Measurements from ENCODE around the gene NEU1. TPM values are rescaled to one million over a fixed set of nuclear protein-coding genes. Genes with fewer than 3 reads are reported as not detected.
A peak's percentile ranks its signal among the peaks of the same experiment; 100 is the strongest.
"Not testable (repeated sequence)": the region's sequence is repeated elsewhere in the genome, so short reads cannot be mapped to it uniquely, and the experiment has no call there.

Gene NEU1
- total RNA-seq, 1 experiment from 2014 or later = 91.5 TPM

DNA sequence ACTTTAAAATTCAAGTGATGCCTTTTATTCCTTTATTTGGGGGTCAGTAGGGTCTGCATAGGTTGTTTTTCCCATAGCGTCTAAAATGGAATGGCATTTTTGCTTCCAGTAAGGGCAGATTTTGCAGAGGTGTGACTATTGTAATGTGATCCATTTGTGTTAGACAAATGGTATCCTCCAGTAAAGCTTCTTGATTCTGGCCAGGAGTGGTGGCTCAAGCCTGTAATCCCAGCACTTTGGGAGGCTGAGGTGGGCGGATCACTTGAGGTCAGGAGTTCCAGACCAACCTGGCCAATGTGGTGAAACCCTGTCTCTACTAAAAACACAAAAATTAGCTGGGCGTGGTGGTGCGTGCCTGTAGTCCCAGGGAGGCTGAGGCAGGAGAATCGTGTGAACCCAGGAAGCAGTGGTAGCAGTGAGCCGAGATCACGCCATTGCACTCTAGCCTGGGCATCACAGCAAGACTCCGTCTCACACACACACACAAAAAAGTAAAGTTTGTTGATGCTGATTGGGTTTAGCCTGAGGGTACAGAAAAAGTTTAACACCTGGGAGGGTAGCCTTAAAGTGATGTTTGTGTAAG is 44.6 kb downstream of the NEU1 start:
- not testable (repeated sequence) for DNase-seq (ENCODE audit: low spot score)

DNA sequence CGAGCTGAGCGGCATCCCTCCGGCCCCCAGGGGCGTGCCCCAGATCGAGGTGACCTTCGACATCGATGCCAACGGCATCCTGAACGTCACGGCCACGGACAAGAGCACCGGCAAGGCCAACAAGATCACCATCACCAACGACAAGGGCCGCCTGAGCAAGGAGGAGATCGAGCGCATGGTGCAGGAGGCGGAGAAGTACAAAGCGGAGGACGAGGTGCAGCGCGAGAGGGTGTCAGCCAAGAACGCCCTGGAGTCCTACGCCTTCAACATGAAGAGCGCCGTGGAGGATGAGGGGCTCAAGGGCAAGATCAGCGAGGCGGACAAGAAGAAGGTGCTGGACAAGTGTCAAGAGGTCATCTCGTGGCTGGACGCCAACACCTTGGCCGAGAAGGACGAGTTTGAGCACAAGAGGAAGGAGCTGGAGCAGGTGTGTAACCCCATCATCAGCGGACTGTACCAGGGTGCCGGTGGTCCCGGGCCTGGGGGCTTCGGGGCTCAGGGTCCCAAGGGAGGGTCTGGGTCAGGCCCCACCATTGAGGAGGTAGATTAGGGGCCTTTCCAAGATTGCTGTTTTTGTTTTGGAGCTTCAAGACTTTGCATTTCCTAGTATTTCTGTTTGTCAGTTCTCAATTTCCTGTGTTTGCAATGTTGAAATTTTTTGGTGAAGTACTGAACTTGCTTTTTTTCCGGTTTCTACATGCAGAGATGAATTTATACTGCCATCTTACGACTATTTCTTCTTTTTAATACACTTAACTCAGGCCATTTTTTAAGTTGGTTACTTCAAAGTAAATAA is 45.3 kb downstream of the NEU1 start:
- not testable (repeated sequence) for DNase-seq (ENCODE audit: low spot score)

DNA sequence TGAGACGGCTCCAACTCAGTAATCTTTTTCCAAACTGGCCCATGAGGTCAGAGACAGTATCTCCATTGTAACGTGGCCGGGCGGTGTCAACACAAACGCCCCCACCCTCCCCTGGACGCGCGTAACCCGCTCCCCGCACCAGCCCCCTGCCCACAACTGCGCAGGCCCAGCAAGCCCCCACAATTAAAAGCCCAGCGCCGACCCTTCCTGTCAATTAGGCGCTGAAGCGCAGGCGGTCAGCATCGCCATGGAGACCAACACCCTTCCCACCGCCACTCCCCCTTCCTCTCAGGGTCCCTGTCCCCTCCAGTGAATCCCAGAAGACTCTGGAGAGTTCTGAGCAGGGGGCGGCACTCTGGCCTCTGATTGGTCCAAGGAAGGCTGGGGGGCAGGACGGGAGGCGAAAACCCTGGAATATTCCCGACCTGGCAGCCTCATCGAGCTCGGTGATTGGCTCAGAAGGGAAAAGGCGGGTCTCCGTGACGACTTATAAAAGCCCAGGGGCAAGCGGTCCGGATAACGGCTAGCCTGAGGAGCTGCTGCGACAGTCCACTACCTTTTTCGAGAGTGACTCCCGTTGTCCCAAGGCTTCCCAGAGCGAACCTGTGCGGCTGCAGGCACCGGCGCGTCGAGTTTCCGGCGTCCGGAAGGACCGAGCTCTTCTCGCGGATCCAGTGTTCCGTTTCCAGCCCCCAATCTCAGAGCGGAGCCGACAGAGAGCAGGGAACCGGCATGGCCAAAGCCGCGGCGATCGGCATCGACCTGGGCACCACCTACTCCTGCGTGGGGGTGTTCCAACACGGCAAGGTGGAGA is 47.4 kb downstream of the NEU1 start, which contains the start of the genes HSPA1A and HSPA1L:
Gene HSPA1A (plus strand): TSS at position 519 of the 814 bp plus-strand sequence. CDS start 214 bp downstream, at position 733.
Gene HSPA1L (minus strand): TSS at position 259 of the 814 bp plus-strand sequence. CDS start 3,311 bp downstream, outside the sequence.
- DNase-seq (ENCODE audit: low spot score) = peak; percentile 72

DNA sequence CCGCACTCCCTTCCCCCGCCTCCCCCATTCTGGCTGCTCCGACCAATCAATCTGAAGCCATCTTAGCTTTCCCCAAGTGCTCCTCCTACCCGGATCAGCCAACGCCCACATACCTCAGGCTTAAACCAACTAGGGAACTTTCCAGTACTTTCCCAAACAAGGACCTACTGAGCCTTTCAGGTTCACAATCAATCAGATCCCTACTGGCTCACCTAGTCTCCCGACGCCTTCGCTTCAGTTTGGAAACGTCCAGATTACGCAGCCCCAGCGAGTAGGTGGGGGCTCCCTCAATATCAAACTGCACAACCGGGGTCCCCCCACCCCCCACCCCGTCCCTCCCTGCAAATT is 48.0 kb downstream of the NEU1 start:
- DNase-seq (ENCODE audit: low spot score) = peak; percentile 97

DNA sequence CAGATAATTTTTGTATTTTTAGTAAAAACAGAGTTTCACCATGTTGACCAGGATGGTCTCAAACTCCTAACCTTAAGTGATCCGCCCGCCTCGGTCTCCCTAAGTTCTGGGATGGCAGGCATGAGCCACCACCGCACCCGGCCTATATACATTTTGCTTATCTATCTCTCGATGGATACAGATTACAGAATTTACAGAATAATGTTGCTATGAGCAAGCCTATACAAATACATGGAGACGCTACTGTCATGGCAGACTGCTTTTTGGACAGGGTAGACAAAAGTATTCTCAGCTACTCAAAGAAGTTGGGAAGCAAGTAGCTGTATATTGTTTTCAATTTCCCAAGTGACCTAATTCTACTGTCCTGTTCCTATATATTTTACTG is 49.2 kb downstream of the NEU1 start:
- no peak for DNase-seq (ENCODE audit: low spot score)

GRCh38 chr6:31811645-31812044 is 51.0 kb downstream of the NEU1 start:
- DNase-seq (ENCODE audit: low spot score) = no peak

- not testable (repeated sequence) for DNase-seq (ENCODE audit: low spot score)
Observed at GRCh38 chr6:31808599-31808998, 54.0 kb downstream of the NEU1 start.

Other genes starting within 250 kb of the NEU1 start
- gene AIF1, start 247.6 kb downstream of the NEU1 start, total RNA-seq (2014; rRNA removed; shearing (Covaris generic)) = not detected in 2 replicates
- gene PRRC2A, start 242.1 kb downstream of the NEU1 start, total RNA-seq (2014; rRNA removed; shearing (Covaris generic)) = 26.2 and 36.1 TPM in 2 replicates
- 122 and 138 TPM in 2 replicates for gene BAG6, start 210.2 kb downstream of the NEU1 start, total RNA-seq (2014; rRNA removed; shearing (Covaris generic))
- 0.91 and 1.1 TPM in 2 replicates for gene APOM, start 206.9 kb downstream of the NEU1 start, total RNA-seq (2014; rRNA removed; shearing (Covaris generic))
- 19.3 and 20.8 TPM in 2 replicates for gene C6orf47, start 202.0 kb downstream of the NEU1 start, total RNA-seq (2014; rRNA removed; shearing (Covaris generic))
- gene GPANK1, start 197.8 kb downstream of the NEU1 start, total RNA-seq (2014; rRNA removed; shearing (Covaris generic)) = 13.4 and 15.9 TPM in 2 replicates
- 443 and 553 TPM in 2 replicates for gene CSNK2B, start 196.7 kb downstream of the NEU1 start, total RNA-seq (2014; rRNA removed; shearing (Covaris generic))
- not detected in 2 replicates for gene LY6G5B, start 192.8 kb downstream of the NEU1 start, total RNA-seq (2014; rRNA removed; shearing (Covaris generic))
- 0.97 TPM in 1 of 2 replicates, not detected in the other for gene LY6G5C, start 181.8 kb downstream of the NEU1 start, total RNA-seq (2014; rRNA removed; shearing (Covaris generic))
- gene ABHD16A, start 159.5 kb downstream of the NEU1 start, total RNA-seq (2014; rRNA removed; shearing (Covaris generic)) = 28.0 and 34.6 TPM in 2 replicates
- not detected in 2 replicates for gene LY6G6F, start 156.0 kb downstream of the NEU1 start, total RNA-seq (2014; rRNA removed; shearing (Covaris generic))
- gene LY6G6D, start 147.5 kb downstream of the NEU1 start, total RNA-seq (2014; rRNA removed; shearing (Covaris generic)) = not detected in 2 replicates
- gene LY6G6C, start 141.1 kb downstream of the NEU1 start, total RNA-seq (2014; rRNA removed; shearing (Covaris generic)) = not detected in 2 replicates
- not detected in 2 replicates for gene MPIG6B, start 139.4 kb downstream of the NEU1 start, total RNA-seq (2014; rRNA removed; shearing (Covaris generic))
- 75.2 and 101 TPM in 2 replicates for gene DDAH2, start 133.5 kb downstream of the NEU1 start, total RNA-seq (2014; rRNA removed; shearing (Covaris generic))
- 710 and 730 TPM in 2 replicates for gene CLIC1, start 126.3 kb downstream of the NEU1 start, total RNA-seq (2014; rRNA removed; shearing (Covaris generic))
- 5.3 and 10.8 TPM in 2 replicates for gene MSH5, start 122.8 kb downstream of the NEU1 start, total RNA-seq (2014; rRNA removed; shearing (Covaris generic))
- gene SAPCD1, start 100.2 kb downstream of the NEU1 start, total RNA-seq (2014; rRNA removed; shearing (Covaris generic)) = 0.21 and 2.8 TPM in 2 replicates
- 0.37 and 2.2 TPM in 2 replicates for gene VWA7, start 85.5 kb downstream of the NEU1 start, total RNA-seq (2014; rRNA removed; shearing (Covaris generic))
- 37.3 and 37.5 TPM in 2 replicates for gene VARS1, start 67.1 kb downstream of the NEU1 start, total RNA-seq (2014; rRNA removed; shearing (Covaris generic))
- 108 and 123 TPM in 2 replicates for gene LSM2, start 55.9 kb downstream of the NEU1 start, total RNA-seq (2014; rRNA removed; shearing (Covaris generic))
- gene HSPA1L, start 47.5 kb downstream of the NEU1 start, total RNA-seq (2014; rRNA removed; shearing (Covaris generic)) = 0.85 and 1.0 TPM in 2 replicates
- 29.8 and 31.5 TPM in 2 replicates for gene HSPA1A, start 47.3 kb downstream of the NEU1 start, total RNA-seq (2014; rRNA removed; shearing (Covaris generic))
- gene HSPA1B, start 35.1 kb downstream of the NEU1 start, total RNA-seq (2014; rRNA removed; shearing (Covaris generic)) = 84.4 and 109 TPM in 2 replicates
- not detected in 2 replicates for gene SLC44A4, start 16.2 kb upstream of the NEU1 start, total RNA-seq (2014; rRNA removed; shearing (Covaris generic))
- gene EHMT2, start 34.9 kb upstream of the NEU1 start, total RNA-seq (2014; rRNA removed; shearing (Covaris generic)) = 44.6 and 49.6 TPM in 2 replicates
- 0.62 and 0.70 TPM in 2 replicates for gene ZBTB12, start 39.3 kb upstream of the NEU1 start, total RNA-seq (2014; rRNA removed; shearing (Covaris generic))
- 0.75 TPM in 1 of 2 replicates, not detected in the other for gene C2, start 64.9 kb upstream of the NEU1 start, total RNA-seq (2014; rRNA removed; shearing (Covaris generic))
- 1.5 and 4.3 TPM in 2 replicates for gene CFB, start 83.3 kb upstream of the NEU1 start, total RNA-seq (2014; rRNA removed; shearing (Covaris generic))
- 140 and 141 TPM in 2 replicates for gene NELFE, start 96.2 kb upstream of the NEU1 start, total RNA-seq (2014; rRNA removed; shearing (Covaris generic))
- 21.1 and 23.8 TPM in 2 replicates for gene SKIC2, start 96.4 kb upstream of the NEU1 start, total RNA-seq (2014; rRNA removed; shearing (Covaris generic))
- 11.0 and 13.5 TPM in 2 replicates for gene DXO, start 109.3 kb upstream of the NEU1 start, total RNA-seq (2014; rRNA removed; shearing (Covaris generic))
- gene C4A, start 119.2 kb upstream of the NEU1 start, total RNA-seq (2014; rRNA removed; shearing (Covaris generic)) = 7.2 and 8.5 TPM in 2 replicates
- 6.5 and 10.9 TPM in 2 replicates for gene C4B, start 152.0 kb upstream of the NEU1 start, total RNA-seq (2014; rRNA removed; shearing (Covaris generic))
- 0.48 TPM in 1 of 2 replicates, not detected in the other for gene CYP21A2, start 175.6 kb upstream of the NEU1 start, total RNA-seq (2014; rRNA removed; shearing (Covaris generic))
- 0.06 and 0.29 TPM in 2 replicates for gene TNXB, start 246.5 kb upstream of the NEU1 start, total RNA-seq (2014; rRNA removed; shearing (Covaris generic))